Measurements from ENCODE around the gene STAMBPL1.

GRCh38 chr10:88915781-88916180 is 35.7 kb downstream of the STAMBPL1 start:
- TF ChIP-seq POLR2A (IDR thresholded peaks at IDR 0.05; ENCODE audit: low read length) = no peak
- TF ChIP-seq GATA1 (IDR thresholded peaks at IDR 0.05; ENCODE audit: low read depth, low read length) = no peak
